Epithelial cell of proximal tubule (primary cell): Measurements from ENCODE around the gene NUDT16L1. TPM values are rescaled to one million over a fixed set of nuclear protein-coding genes. Genes with fewer than 3 reads are reported as not detected.

ENCODE experiments used
- DNase-seq: peaks from one replicate; pipeline ENCODE4 v3.0.0-alpha.2; 2011; ENCODE audit warnings: low read depth
- H3K4me3 ChIP-seq: 2 replicates; pipeline ENCODE4 v1.5.1; 2011; ENCODE audit warnings: low read depth, mild to moderate bottlenecking, low read length
- total RNA-seq: library from RNA; depleted of rRNA; stranded (reverse); fragments of >200 nt; gene quantifications from 2 replicates; pipeline ENCODE4 v1.2.3, GENCODE V29; 2015
- TF ChIP-seq, protein P1 (sequence below): conservative IDR thresholded peaks from 2 replicates; pipeline ENCODE4 v1.5.1; 2012; ENCODE audit warnings: low read depth, mild to moderate bottlenecking, low read length

NUDT16L1 gene
- total RNA-seq, 1 donor from 2014 or later, result 23.8 TPM

DNA sequence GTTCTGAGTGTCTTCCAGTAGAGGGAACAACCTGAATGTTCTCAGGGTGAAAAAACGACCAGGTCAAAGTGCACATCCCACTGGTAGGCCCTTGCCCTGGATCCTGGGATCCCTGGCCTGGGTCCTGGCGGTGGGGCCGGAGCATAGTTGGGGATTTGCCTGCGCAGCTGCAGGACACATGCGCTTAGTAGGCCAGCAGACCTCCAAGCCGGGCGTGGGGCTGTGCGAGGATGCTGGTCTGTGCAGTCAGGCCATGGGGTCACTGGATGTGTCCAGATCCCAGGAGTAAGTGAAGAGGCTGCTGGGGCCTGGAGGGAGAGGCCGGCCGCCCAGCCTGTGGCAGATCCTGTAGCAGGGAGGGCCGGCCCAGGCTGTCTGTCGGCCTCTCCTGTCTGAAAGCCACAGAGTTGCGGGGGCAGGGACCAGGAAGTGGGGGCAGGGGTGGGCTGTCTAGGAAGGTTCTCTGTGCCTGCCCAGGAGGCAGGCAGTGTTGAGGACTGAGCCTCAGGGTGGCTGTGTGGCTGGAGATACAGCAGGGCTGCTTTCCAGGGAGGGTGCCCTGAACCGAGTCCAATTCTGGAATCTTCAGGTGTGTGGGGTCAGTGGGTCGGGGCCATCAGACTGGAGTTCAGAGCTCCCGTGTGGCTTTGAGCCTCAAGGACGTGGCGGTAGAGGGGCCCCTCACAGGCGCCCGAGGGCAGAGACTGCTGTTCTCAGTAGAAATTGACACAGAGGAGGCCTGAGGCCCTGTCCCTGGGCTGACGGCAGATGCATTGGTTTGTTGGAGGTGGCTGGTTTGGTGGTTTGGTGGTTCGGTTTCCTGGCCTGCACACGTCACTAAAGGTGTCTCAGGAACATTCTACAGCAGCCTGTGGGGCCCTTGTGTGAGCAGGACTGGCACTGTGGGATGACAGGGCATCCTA, 17.2 kb upstream of the NUDT16L1 start:
- DNase-seq, result no peak
- H3K4me3 ChIP-seq, result no peak overlapping the region
- TF ChIP-seq, protein P1, sequence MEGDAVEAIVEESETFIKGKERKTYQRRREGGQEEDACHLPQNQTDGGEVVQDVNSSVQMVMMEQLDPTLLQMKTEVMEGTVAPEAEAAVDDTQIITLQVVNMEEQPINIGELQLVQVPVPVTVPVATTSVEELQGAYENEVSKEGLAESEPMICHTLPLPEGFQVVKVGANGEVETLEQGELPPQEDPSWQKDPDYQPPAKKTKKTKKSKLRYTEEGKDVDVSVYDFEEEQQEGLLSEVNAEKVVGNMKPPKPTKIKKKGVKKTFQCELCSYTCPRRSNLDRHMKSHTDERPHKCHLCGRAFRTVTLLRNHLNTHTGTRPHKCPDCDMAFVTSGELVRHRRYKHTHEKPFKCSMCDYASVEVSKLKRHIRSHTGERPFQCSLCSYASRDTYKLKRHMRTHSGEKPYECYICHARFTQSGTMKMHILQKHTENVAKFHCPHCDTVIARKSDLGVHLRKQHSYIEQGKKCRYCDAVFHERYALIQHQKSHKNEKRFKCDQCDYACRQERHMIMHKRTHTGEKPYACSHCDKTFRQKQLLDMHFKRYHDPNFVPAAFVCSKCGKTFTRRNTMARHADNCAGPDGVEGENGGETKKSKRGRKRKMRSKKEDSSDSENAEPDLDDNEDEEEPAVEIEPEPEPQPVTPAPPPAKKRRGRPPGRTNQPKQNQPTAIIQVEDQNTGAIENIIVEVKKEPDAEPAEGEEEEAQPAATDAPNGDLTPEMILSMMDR, result no peak

DNA sequence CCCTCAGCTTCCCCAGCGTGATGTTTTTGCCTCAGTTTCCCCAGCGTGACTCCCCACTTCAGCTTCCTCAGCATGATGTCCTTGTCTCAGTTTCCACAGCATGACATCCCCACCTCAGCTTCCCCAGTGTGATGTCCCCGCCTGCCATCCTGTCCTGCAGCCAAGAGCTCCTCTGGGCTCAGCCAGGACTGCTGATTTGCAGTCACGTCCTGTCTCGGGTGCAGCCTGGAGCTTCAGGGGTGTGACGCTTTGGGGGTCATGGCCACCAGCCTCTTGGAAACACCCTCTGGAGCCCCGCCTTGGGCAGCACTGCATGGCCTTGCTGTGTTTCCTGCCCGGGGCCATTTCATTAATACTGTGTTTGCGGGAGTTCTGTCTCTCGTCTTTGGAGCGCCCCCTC, 16.5 kb upstream of the NUDT16L1 start:
- DNase-seq, result no peak
- TF ChIP-seq, protein P1, result no peak
- no peak overlapping the region for H3K4me3 ChIP-seq

DNA sequence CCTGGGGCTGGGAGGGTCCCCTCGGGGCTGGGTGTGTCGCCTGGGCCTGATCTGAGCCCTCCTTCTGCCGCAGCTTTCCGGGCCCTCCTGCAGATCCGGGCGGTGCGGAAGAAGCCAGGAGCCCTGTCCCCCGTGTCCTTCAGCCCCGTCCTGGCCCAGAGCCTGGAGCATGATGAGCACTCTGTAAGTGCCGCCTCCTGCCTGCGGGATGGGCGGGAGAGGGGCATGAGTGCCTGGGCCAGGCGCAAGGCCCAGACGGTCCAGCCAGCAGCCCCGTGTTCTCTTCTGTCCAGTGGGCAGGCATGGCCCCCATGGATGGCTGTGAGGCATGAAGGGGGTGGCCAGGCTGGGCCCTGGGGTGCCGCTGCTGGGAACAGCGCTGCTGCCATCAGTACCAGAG, 16.0 kb upstream of the NUDT16L1 start:
- TF ChIP-seq, protein P1, result no peak
- no peak for DNase-seq
- no peak overlapping the region for H3K4me3 ChIP-seq

DNA sequence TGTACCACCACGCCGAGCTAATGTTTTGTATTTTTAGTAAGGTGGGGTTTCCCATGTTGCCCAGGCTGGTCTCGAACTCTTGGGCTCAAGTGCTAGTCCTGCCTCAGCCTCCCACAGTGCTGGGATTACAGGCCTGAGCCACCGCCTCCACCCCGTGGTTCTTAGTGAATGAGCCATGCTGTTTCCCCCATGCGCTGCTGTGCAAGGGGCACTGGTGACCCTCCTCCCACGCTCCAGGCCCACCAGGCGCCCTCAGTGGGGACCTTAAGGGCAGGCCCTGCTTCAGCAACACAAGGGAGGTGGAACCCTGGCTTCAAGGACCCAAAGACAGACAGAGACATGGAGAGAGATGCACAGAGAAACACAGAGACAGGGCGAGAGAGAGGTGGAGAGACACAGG, 15.4 kb upstream of the NUDT16L1 start:
- no peak for DNase-seq
- H3K4me3 ChIP-seq, result no peak overlapping the region
- TF ChIP-seq, protein P1, result no peak

DNA sequence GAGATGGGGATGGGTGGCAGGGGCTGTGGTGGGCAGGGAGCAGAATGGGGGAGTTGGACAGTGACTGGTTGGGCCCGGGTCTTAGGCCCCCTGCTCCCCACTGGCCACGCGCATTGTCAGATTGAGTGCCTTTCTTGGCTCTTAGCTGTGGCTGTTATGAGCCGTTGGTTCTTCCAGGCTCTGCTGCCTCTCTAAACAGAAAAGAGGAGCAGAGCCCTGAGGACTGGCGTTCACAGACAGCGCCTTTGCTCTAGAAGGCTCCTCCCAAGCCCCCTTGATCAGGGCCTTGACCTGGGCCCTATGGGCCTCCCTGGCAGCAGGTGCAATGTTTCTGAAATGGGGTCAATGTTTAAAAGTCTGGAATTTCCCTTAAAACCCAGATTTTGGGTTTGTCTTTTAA, 14.8 kb upstream of the NUDT16L1 start:
- DNase-seq, result no peak
- no peak overlapping the region for H3K4me3 ChIP-seq
- TF ChIP-seq, protein P1, result no peak

DNA sequence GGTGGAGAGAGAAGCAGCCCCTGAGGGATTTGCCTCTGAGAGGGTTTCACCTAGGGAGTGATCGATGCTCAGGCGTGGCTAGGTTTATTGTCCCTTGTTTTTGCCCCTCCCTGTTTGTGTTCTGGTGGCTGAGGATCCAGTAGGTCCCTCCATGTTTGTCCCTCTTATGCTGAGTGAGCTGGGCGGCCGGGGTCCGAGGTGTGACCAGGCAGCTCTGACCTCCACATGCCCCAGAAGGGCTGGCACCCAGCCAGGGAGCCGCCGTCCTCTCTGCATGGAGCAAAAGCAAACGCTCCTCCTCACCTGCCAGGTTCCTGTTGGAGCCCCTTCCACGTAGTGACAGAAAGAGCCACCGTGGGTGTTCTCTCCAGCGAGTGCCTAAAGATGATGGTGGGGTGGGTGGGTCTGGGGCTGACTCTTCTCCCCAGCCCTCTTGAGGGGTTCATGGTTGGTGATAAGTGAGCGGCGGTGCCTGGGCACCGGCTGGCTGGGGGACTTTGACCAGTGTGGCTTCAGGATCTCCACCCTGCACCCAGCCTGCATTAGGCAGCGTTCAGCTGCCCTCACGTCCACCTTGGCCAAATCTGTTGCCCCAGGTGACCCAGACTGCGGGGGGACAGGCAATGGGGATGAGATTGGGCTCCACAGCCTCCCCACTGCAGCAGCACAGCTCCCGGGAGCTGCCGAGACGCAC, 14.1 kb upstream of the NUDT16L1 start:
- peak overlapping the region; percentile 44 for H3K4me3 ChIP-seq
- no peak for DNase-seq
- TF ChIP-seq, protein P1, result no peak
